ENCODE results near the gene KIAA1217.

DNA sequence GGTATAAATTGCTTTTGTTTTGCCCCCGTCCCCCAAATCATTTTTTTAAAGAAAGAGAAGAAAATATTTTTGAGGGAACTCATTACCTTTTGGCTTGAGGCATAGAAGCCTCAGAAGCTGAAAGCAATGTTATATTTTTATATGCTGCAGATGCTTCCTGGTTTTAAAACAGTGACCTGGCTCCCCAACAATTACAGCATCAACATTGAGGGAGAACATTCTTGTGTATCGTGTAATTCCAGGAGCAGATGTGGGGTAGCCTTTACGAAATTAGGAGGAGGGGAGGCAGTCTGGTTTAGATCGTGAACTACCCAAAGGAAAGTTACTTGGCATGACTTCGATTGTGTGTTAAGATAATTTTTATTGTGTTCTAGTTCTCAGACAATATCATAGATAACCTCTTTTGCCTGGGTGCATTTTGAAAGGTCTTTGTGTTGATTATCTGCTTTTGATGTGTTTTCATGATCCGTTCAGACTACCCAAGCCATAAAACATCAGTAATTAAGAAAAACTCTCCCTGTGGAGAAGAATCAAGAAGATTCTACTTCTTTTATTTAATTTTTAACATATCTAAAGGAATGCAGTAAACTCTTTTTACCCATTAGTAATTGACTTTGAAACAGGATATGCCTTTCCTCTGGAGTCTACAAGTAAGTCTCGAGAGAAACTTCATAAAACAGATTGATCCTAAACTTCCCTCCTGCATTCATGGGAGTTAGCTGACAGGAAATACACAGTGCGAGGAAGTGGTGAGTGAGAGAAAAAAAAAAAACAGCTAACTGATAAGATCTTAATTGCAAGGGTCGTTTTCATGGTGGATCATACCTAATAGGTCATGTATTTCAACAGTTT, 141.4 kb downstream of the KIAA1217 start:
- TF ChIP-seq, protein P1, sequence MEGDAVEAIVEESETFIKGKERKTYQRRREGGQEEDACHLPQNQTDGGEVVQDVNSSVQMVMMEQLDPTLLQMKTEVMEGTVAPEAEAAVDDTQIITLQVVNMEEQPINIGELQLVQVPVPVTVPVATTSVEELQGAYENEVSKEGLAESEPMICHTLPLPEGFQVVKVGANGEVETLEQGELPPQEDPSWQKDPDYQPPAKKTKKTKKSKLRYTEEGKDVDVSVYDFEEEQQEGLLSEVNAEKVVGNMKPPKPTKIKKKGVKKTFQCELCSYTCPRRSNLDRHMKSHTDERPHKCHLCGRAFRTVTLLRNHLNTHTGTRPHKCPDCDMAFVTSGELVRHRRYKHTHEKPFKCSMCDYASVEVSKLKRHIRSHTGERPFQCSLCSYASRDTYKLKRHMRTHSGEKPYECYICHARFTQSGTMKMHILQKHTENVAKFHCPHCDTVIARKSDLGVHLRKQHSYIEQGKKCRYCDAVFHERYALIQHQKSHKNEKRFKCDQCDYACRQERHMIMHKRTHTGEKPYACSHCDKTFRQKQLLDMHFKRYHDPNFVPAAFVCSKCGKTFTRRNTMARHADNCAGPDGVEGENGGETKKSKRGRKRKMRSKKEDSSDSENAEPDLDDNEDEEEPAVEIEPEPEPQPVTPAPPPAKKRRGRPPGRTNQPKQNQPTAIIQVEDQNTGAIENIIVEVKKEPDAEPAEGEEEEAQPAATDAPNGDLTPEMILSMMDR (IDR thresholded peaks at IDR 0.05), result no peak
- TF ChIP-seq POLR2AphosphoS5 (IDR thresholded peaks at IDR 0.05; ENCODE audit: insufficient read depth in 1 of 2, low read depth in 1 of 2), result no peak
